IPS-18c (cell line): Measurements from ENCODE around the gene TFCP2L1.

Experiments used
- H3K4me3 ChIP-seq: 2 replicates; pipeline ENCODE4 v1.7.0; 2013; ENCODE audit warnings: low read depth, mild to moderate bottlenecking, low read length, moderate library complexity; ENCODE audit not compliant: insufficient read depth
- H3K9me3 ChIP-seq: one replicate; pipeline ENCODE4 v1.6.1; 2013; ENCODE audit warnings: mild to moderate bottlenecking, low read length, moderate library complexity; ENCODE audit not compliant: control insufficient read depth, insufficient read depth

The TFCP2L1 gene

DNA sequence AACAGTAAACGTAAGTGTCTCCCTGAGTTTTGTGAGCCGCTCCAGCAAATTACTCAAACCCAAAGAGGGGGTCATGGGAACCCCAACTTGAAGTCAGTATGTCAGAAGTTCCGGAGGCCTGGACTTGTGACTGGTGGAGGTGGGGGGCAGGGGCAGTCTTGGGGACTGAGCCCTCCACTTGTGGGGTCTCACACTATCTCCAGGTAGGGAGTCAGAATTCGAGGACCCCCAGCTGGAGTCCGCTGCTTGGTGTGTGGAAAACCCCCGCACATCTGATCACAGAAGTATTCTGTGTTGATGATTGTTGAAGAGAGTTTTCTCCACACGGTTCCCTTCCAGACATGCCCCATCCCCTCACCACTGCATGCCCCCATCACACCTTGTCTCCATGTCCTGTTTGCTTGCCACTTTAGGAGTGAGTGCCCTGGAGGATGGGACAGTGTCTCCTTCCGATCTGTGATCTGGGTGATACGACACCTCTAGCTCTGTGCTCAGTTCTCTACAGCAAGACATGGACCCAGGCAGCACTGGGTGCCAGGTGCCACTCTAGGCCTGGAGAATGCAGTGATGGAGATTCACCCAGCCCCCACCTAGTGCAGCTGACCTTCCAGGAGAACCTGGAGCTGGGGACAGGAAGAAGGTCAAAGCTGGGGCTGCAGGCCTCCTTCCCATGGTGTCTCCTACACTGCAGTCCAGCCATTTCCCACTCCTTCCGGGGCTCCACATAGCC lies 85.6 kb downstream of the TFCP2L1 start:
- Histone ChIP-seq H3K4me3 (no peak overlapping the region), H3K9me3 (no peaks in the 10 kb centered on the region)

DNA sequence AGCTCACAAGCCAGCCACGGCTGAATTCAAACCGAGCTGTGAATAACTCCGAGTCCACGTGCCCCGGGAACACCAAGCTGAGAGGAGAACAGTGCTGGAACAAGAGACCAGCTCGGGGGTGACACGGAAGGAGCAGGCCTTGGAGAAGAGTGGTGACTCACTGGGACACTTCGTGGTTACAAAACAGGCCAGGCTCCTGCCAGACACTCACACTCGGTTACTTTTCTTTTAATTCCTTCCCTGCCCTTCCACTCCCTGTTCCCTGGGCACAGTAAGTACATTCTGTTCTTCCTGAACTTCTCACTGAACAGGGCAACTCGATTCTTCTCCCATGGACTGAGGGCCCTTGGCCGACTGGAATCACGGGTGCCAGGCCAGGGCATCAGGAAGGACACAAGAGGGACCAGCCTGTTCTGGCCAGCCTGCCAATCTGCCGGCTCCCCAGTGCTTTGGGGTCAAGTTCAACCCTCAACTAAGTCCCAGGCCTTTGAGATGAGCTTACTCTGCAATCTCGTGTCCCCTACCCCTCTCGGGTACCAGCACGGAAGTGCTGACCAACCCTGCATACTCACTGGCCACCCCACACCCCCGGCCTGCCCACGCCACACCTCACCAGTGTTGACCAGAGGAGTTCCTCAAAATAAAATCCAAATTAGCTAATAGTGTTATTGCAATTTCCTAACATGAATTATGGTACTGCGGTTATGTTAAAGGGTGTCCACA lies 87.5 kb downstream of the TFCP2L1 start:
- Histone ChIP-seq H3K9me3 (no peaks in the 10 kb centered on the region), H3K4me3 (no peak overlapping the region)

DNA sequence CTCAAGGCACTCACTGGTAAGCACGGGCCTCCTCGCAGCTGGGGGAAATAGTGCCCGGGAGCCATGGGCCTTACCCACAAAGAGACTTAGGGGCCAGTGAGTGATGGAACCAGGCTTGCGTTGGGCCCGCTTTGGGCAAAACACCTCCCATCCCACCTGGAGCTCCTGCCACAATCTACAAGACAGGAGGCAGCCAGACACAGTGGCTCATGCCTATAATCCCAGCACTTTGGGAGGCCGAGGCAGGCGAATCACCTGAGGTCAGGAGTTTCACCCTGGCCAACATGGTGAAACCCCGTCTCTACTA lies 88.2 kb downstream of the TFCP2L1 start:
- Histone ChIP-seq H3K9me3 (no peaks in the 10 kb centered on the region), H3K4me3 (no peak overlapping the region)

DNA sequence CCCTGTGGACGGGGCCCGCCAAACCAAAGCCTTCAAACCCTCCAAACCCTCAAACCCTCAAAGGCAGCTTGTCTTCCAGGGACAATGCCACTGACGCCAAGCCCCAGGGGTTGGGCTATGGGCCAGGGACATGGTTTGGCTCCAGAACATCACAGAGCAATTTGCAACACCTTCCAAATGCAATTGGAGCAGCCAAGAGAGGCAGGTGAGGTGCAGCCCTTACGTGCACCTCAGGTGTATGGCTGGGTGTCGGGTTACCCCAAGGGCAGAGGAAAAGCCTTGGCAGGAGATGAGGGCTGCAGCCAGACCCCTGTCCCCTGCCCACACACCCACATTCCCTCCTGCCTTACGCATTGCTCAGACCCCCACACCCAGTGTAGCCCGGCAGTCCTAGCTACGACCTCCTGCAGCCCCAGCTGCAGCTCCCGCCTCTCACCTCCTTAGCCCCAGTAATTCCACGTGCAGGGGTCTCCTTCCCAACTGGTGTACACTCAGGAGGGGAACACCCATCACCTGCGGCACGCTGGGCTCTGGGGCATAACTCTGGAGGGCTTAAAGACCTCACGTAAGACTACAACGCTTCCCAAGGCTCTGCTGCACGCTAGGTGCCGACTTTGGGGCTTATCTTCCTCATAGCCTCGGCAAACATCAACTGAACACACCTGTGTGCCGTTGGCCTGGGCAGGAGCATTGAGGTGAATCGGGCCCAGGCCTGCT lies 88.7 kb downstream of the TFCP2L1 start:
- Histone ChIP-seq H3K9me3 (no peaks in the 10 kb centered on the region), H3K4me3 (no peak overlapping the region)

DNA sequence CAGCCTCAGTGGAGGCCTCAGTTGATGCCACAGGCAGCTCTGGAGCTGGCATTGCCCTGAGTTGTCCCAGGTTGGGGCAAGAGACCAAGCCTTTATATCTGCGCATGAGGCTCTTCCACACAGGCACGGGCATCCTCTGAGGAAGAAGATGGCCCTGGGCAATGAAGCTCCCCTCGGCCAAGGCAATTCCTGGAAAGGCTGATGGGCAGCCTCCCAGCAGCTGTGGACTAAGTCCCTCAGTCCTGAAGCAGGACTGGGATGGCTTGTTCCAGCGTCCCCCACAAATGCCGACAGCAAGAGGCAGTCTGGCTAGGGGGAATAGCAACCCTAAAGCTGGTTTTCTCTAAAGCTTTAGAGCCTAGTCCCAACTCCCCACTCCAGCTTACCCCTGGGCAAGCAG lies 90.0 kb downstream of the TFCP2L1 start:
- Histone ChIP-seq H3K9me3 (no peaks in the 10 kb centered on the region), H3K4me3 (no peak overlapping the region; the same call in 1 of the 2 replicates)

DNA sequence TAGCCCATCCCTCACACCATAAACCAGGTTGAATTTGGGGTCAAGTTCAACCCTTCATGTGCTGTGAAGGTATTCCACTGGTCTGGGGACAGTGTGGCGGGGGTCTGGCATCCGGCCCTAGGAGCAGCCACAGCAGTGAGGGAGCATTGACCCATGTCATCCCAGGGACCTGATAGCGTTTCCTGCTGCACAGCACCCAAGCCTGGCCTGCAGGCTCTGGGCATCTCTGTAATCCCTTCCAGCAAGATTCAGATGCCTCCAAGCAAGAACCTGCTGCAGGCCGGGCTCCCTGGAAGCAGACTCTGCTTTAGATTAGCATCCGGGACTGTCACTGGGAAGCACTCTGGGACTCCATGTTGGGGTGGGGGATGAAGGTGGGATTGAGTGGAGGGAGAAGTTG lies 90.4 kb downstream of the TFCP2L1 start:
- H3K4me3 ChIP-seq = no peak overlapping the region
- no peaks in the 10 kb centered on the region for H3K9me3 ChIP-seq

DNA sequence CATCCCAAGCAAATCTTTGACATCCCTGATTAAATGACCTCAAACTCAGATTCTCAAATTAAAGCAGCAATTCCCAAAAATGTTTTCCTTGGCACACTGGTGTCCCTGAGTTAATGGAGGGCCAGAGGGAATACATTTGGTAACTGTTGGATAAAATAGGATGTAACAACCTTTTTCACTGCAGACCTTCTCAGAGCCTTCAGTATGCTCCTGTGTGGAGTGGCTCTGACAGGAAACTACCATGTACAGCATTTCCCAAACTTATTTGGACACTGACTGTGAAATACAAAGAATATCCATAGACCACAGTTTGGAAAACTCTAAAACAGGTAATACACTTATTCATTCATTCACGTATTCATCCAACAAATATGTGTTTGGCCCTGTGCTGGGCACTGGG lies 91.8 kb downstream of the TFCP2L1 start:
- Histone ChIP-seq H3K4me3 (no peak overlapping the region), H3K9me3 (no peaks in the 10 kb centered on the region)

DNA sequence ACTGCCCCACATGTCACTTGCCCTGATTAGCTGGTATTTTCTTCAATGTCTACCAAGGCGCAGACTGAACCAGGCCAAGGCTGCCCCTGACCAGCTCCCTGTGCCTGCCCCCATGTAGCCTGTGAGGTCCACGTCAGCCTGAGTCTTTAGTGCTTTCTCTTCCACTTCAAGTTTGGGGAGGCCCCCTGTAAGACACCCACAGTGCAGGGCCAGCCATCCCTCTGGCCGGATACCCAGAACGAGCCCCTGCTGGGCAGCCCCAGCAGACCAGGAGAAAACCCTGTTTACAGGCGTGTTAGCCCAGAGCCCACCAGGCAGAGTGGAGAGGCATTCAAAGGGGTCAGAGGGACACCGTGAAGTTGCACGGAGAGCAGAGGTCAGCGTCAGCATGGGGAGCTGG lies 92.4 kb downstream of the TFCP2L1 start:
- Histone ChIP-seq H3K9me3 (no peaks in the 10 kb centered on the region), H3K4me3 (no peak overlapping the region)

DNA sequence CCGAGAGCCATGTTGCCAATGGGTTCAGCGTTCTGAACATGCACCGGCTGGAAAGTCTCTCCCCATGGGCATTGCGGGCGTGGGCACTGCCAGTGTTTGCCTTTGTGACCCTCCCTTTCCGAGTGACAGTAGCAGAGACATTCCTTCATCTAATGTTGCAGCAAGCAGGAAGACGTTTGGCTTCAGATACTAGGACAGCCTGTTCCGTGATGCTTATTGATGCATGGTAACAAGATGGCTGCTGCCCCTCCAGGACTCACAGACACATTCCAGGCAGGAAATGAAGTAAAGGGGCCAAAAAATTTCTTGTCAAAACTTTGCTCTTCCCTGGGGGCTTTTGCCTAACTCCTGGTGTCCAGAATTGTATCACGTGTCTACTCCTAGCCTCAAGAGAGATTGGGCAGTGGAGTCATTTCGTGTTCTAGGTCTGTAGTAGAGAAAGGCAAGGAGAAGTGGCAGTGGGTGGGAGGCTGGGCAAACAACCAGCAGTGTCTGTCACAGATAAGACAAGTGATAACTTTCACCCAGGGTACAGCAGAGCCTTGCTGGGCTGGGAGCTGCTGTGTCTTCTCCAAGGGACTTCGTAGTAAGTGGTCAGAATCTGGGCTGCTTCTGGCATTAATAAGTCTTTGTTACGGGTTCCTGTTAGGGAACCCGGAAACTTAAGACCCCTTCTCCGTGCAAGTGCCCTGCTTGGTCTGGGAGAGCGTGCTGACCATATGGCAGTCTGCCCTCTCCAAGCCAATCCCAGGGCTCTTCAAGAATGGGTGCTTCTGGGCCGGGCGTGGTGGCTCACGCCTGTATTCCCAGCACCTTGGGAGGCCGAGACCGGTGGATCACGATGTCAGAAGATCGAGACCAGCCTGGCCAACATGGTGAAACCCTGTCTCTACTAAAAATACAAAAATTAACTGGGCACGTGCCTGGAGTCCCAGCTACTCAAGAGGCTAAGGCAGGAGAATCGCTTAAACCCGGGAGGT lies 93.5 kb downstream of the TFCP2L1 start:
- H3K9me3 ChIP-seq = no peaks in the 10 kb centered on the region
- no peak overlapping the region for H3K4me3 ChIP-seq

DNA sequence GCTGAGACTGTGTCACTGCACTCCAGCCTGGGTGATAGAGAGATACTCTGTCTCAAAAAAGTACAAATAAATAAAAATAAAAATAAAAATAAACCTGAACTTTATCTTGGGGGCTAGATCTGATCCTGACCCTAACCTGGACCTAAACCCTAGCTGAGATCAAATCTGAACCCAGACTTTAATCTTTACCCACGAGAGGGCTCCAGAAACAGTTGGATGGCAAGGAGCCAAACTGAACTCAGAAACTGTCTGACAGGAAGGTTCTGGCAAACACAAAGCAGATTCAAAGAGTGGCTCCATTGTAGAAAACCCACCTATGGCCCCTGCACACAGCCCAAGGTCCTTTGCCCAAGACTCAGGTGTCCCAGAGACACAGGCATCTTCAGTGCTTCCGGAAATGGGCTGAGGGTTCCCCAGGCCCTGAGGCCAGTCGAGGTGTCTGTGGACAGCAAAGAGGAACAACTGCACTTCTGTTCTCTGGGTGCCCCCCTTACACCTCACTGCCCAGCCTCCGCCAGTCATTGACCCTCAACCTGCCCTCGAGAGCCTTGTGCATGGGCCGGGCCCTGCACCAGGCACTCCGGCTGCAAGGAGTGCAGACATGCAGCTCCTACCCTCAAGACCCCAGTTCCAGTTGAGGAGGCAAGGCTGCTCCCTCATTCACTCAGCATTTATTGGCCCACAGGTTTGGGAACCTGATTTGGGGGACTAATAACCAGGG lies 95.2 kb downstream of the TFCP2L1 start:
- H3K4me3 ChIP-seq = no peak overlapping the region
- no peaks in the 10 kb centered on the region for H3K9me3 ChIP-seq

DNA sequence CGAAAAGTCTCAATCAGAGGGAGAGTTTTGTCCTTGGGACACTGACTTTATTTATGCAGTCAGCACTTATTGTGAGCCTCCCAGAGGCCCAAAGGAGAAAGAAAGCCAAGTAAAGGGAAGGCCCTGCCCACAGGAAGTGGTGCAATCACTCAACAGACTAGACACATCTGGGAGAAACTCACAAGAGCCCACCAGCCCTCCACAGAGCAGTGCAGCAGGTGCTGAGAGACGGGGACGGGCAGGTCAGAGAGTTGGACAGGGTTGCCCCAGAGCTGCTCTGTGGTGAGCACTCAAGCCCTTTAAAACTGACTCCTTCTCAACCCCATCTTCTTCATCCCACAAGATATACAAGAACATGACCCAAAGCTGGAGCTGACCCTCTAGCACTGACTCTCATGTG lies 96.0 kb downstream of the TFCP2L1 start:
- H3K9me3 ChIP-seq = no peaks in the 10 kb centered on the region
- H3K4me3 ChIP-seq = no peak overlapping the region

DNA sequence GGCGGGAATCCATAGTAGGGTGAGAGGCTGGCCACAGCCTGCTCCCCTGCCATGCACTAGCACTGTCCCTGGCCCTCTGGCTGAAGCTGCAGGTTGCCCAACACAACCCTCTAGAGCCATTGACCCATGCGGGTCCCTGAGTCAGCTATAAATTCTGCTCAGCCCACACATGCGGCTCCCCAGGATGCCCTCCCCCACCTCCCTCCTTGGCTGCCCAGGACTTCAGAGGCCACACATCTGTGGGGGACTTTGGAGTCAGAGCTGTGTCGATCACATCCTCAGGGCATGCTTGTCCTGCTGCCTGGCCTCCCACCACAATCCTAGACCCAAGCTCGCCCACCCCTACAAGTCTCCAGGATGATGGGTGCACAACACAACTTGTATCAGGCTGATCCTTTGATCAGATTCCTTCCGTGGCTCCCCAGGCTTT lies 97.0 kb downstream of the TFCP2L1 start:
- no peaks in the 10 kb centered on the region for H3K9me3 ChIP-seq
- no peak overlapping the region for H3K4me3 ChIP-seq

DNA sequence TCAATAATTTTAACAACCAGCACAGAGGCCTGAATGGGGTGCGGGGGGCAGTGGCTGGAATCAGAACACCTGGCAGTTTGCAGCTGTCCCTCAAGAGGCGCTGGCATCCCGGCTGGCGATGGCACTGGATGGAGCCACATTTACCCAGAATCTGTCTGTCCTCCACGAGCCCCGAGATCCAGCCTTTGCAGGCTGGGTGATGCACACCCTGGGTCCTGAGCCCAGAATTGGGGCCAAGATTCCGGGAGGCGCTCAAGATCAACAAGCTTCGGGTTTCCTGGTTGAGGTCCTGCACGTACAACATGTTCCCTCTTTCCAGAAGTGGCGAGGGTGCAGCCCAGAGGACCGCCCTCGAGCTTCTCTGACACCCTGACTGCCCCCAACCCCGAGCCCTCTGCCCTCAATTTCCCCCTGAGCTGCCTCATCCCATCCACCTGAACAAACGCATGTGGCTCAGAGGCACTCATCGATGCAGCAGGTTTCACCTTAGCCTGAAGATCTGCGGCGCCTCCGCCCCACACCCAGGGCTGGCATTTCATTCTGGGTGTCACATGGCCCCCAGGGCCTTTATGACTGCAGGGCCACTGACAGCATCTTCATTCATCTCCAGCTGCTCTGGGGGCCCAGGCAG lies 97.5 kb downstream of the TFCP2L1 start:
- H3K9me3 ChIP-seq = no peaks in the 10 kb centered on the region
- no peak overlapping the region for H3K4me3 ChIP-seq

DNA sequence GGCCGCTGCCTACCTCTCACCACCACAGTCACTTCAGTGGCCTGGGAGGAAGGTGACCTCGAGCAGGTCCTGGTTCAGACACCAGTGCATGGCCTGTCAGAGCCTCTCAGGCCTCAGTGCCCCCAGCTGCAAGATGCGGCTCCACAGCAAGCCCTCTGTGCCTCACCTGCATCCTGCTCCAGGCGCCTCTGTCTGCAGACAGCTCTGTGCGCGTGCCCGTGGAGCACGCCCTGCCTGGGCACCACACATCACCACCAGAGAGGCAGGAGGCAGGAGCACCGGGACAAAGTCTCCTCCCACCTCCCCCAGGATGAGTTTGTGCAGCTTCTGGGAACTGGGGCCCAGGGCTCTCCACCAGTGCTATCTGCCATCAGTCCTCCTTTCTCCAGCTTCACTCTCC lies 98.7 kb downstream of the TFCP2L1 start:
- no peaks in the 10 kb centered on the region for H3K9me3 ChIP-seq
- H3K4me3 ChIP-seq = no peak overlapping the region

DNA sequence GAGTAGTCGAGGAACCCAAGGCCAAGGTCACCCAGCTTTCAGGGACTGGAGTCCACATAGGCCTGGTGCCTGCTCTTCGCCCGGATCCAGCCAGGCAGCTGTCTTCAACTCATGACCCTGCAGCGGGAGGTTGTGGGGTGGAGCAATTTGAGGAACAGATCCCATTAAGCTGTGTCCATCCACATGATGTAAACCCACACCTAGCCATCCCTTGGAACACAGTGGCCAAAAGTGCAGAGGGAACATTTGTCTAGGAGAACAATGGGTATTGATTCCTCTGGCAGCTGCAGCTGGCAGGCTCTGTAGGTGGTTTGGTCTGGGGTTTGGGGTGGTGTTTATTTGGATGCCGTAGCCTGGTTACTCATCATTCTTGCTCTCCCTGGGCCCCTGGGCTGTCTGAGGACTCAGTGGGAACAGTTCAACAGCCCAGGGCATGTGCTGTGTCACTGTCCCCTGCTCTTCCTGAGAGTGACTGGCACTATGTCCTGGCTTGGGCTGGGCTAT lies 99.4 kb downstream of the TFCP2L1 start:
- H3K9me3 ChIP-seq = no peaks in the 10 kb centered on the region
- H3K4me3 ChIP-seq = no peak overlapping the region

DNA sequence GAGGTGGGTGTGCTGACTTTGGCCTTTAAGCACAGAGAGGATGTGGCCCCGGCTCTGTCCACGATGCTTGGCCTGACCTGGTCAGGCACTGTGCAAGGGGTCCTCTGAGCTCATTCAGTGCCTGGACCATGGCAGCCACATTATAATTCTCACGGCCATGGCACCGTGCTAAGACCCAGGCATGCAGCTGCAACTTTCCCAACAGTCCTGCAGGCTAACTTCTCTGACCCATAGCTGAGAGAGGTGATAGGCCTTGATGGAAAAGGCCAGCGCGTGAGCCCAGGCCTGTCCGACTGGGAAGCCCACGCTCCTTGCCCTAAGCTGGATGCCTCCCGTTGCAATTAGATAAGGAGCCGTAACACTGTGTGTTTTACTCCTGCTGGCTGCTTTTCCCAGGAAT lies 99.9 kb downstream of the TFCP2L1 start:
- H3K9me3 ChIP-seq = no peaks in the 10 kb centered on the region
- no peak overlapping the region for H3K4me3 ChIP-seq
